Activated T-helper 17 cell treated with anti-CD3 and anti-CD28 coated beads, Interleukin-2, amount 50 U/mL, for 72 hours (primary cell): ENCODE results near the gene CDX2. TPM values are rescaled to one million over a fixed set of nuclear protein-coding genes. Genes with fewer than 3 reads are reported as not detected.
"Not testable (repeated sequence)": the region's sequence is repeated elsewhere in the genome, so short reads cannot be mapped to it uniquely, and the experiment has no call there.

Experiments used
- ATAC-seq: fragments of 150-1000 bp; cut with Tn5 transposase; replicated peaks from 2 replicates; pipeline ENCODE4 v1.10.0; 2021; ENCODE audit warnings: mild to moderate bottlenecking, moderate library complexity
- H3K27ac Mint-ChIP-seq: one replicate; pipeline ENCODE4 v1.8.0; 2022; ENCODE audit warnings: mixed read lengths
- H3K27me3 Mint-ChIP-seq: one replicate; pipeline ENCODE4 v1.8.0; 2022; ENCODE audit warnings: mixed read lengths
- H3K36me3 Mint-ChIP-seq: one replicate; pipeline ENCODE4 v1.8.0; 2022; ENCODE audit warnings: low read depth, mild to moderate bottlenecking, mixed read lengths
- H3K4me1 Mint-ChIP-seq: one replicate; pipeline ENCODE4 v1.8.0; 2022; ENCODE audit warnings: mixed read lengths
- H3K4me3 Mint-ChIP-seq: one replicate; pipeline ENCODE4 v1.8.0; 2022; ENCODE audit warnings: mild to moderate bottlenecking, mixed read lengths
- H3K9me3 Mint-ChIP-seq: one replicate; pipeline ENCODE4 v1.8.0; 2022; ENCODE audit warnings: mixed read lengths
- total RNA-seq, 2 donors: library from RNA; stranded (reverse); gene quantifications; one replicate each; pipeline ENCODE4 v1.2.3, GENCODE V29; 2022

Gene CDX2
- total RNA-seq, result not detected

GRCh38 chr13:27969082-27969865 is at the start of gene CDX2:
CDX2 (minus strand) TSS chr13:27969315; CDS start chr13:27969006, 309 bp downstream.
- no peaks in the 10 kb centered on the region for H3K9me3 Mint-ChIP-seq
- peaks cover 5% of the 10 kb centered on the region for H3K36me3 Mint-ChIP-seq
- peak within 1 kb of the TSS; percentile 44 for H3K4me3 Mint-ChIP-seq
- H3K4me1 Mint-ChIP-seq, result peaks cover 6% of the 10 kb centered on the region
- H3K27me3 Mint-ChIP-seq, result peaks cover 59% of the 10 kb centered on the region
- H3K27ac Mint-ChIP-seq, result no peak within 1 kb of the TSS
- ATAC-seq, result no peak

- no peak overlapping the region for H3K4me3 Mint-ChIP-seq
- H3K27me3 Mint-ChIP-seq, result peaks cover 19% of the 10 kb centered on the region
- no peak for ATAC-seq
- peaks cover 5% of the 10 kb centered on the region for H3K4me1 Mint-ChIP-seq
- no peak overlapping the region for H3K27ac Mint-ChIP-seq
- no peaks in the 10 kb centered on the region for H3K36me3 Mint-ChIP-seq
- no peaks in the 10 kb centered on the region for H3K9me3 Mint-ChIP-seq
Observed at GRCh38 chr13:28014301-28014700, 45.2 kb upstream of the CDX2 start.

GRCh38 chr13:28013482-28013881 is 44.4 kb upstream of the CDX2 start:
- H3K27ac Mint-ChIP-seq, result no peak overlapping the region
- no peak overlapping the region for H3K4me3 Mint-ChIP-seq
- no peak for ATAC-seq
- no peaks in the 10 kb centered on the region for H3K36me3 Mint-ChIP-seq
- H3K9me3 Mint-ChIP-seq, result no peaks in the 10 kb centered on the region
- peaks cover 5% of the 10 kb centered on the region for H3K4me1 Mint-ChIP-seq
- peaks cover 20% of the 10 kb centered on the region for H3K27me3 Mint-ChIP-seq

GRCh38 chr13:28012896-28013295 is 43.8 kb upstream of the CDX2 start:
- Mint-ChIP-seq H3K27me3 (peaks cover 16% of the 10 kb centered on the region), H3K9me3 (no peaks in the 10 kb centered on the region), H3K27ac (no peak overlapping the region), H3K4me1 (peaks cover 5% of the 10 kb centered on the region), H3K4me3 (no peak overlapping the region), H3K36me3 (no peaks in the 10 kb centered on the region)
- ATAC-seq, result peak; percentile 74

GRCh38 chr13:28012383-28012782 is 43.3 kb upstream of the CDX2 start:
- Mint-ChIP-seq H3K4me3 (no peak overlapping the region), H3K4me1 (peaks cover 5% of the 10 kb centered on the region), H3K27me3 (peaks cover 12% of the 10 kb centered on the region), H3K9me3 (no peaks in the 10 kb centered on the region), H3K27ac (no peak overlapping the region), H3K36me3 (no peaks in the 10 kb centered on the region)
- peak; percentile 49 for ATAC-seq

- no peaks in the 10 kb centered on the region for H3K36me3 Mint-ChIP-seq
- H3K27ac Mint-ChIP-seq, result no peak overlapping the region
- H3K9me3 Mint-ChIP-seq, result no peaks in the 10 kb centered on the region
- no peak overlapping the region for H3K4me3 Mint-ChIP-seq
- peaks cover 5% of the 10 kb centered on the region for H3K4me1 Mint-ChIP-seq
- ATAC-seq, result no peak
- peaks cover 12% of the 10 kb centered on the region for H3K27me3 Mint-ChIP-seq
Observed at GRCh38 chr13:28010046-28010445, 40.9 kb upstream of the CDX2 start.

GRCh38 chr13:28005016-28005415 is 35.9 kb upstream of the CDX2 start:
- H3K27me3 Mint-ChIP-seq, H3K27ac Mint-ChIP-seq, H3K4me1 Mint-ChIP-seq, H3K36me3 Mint-ChIP-seq, H3K4me3 Mint-ChIP-seq, H3K9me3 Mint-ChIP-seq, ATAC-seq: not testable (repeated sequence)

- no peak for ATAC-seq
- H3K27ac Mint-ChIP-seq, result no peak overlapping the region
- H3K4me3 Mint-ChIP-seq, result no peak overlapping the region
- no peaks in the 10 kb centered on the region for H3K9me3 Mint-ChIP-seq
- no peaks in the 10 kb centered on the region for H3K4me1 Mint-ChIP-seq
- H3K36me3 Mint-ChIP-seq, result no peaks in the 10 kb centered on the region
- H3K27me3 Mint-ChIP-seq, result no peaks in the 10 kb centered on the region
Observed at GRCh38 chr13:28002886-28003698, 34.0 kb upstream of the CDX2 start.

- Mint-ChIP-seq H3K27me3 (no peaks in the 10 kb centered on the region), H3K27ac (no peak overlapping the region), H3K4me1 (no peaks in the 10 kb centered on the region), H3K36me3 (no peaks in the 10 kb centered on the region), H3K9me3 (no peaks in the 10 kb centered on the region), H3K4me3 (no peak overlapping the region)
- no peak for ATAC-seq
Observed at GRCh38 chr13:28001837-28002473, 32.8 kb upstream of the CDX2 start.

GRCh38 chr13:28001049-28001448 is 31.9 kb upstream of the CDX2 start:
- Mint-ChIP-seq H3K27me3 (no peaks in the 10 kb centered on the region), H3K4me1 (no peaks in the 10 kb centered on the region), H3K9me3 (no peaks in the 10 kb centered on the region), H3K36me3 (no peaks in the 10 kb centered on the region), H3K4me3 (no peak overlapping the region), H3K27ac (no peak overlapping the region)
- no peak for ATAC-seq

GRCh38 chr13:28000567-28000966 is 31.5 kb upstream of the CDX2 start:
- Mint-ChIP-seq H3K4me3 (no peak overlapping the region), H3K27me3 (no peaks in the 10 kb centered on the region), H3K27ac (no peak overlapping the region), H3K36me3 (no peaks in the 10 kb centered on the region), H3K4me1 (no peaks in the 10 kb centered on the region), H3K9me3 (no peaks in the 10 kb centered on the region)
- ATAC-seq, result no peak

GRCh38 chr13:27997904-27998522 is 28.9 kb upstream of the CDX2 start:
- peak; percentile 63 for ATAC-seq
- Mint-ChIP-seq H3K9me3 (no peaks in the 10 kb centered on the region), H3K27me3 (no peaks in the 10 kb centered on the region), H3K4me3 (no peak overlapping the region), H3K36me3 (no peaks in the 10 kb centered on the region), H3K27ac (no peak overlapping the region), H3K4me1 (no peaks in the 10 kb centered on the region)

GRCh38 chr13:27991881-27992280 is 22.8 kb upstream of the CDX2 start:
- peaks cover 17% of the 10 kb centered on the region for H3K27me3 Mint-ChIP-seq
- no peak overlapping the region for H3K4me3 Mint-ChIP-seq
- no peaks in the 10 kb centered on the region for H3K9me3 Mint-ChIP-seq
- H3K27ac Mint-ChIP-seq, result no peak overlapping the region
- no peak for ATAC-seq
- H3K4me1 Mint-ChIP-seq, result no peaks in the 10 kb centered on the region
- H3K36me3 Mint-ChIP-seq, result no peaks in the 10 kb centered on the region

GRCh38 chr13:27988520-27988919 is 19.4 kb upstream of the CDX2 start, which contains the start of gene URAD:
URAD (minus strand) TSS chr13:27988693; CDS start chr13:27988637, 56 bp downstream.
- no peaks in the 10 kb centered on the region for H3K4me1 Mint-ChIP-seq
- H3K4me3 Mint-ChIP-seq, result no peak within 1 kb of the TSS
- no peak within 1 kb of the TSS for H3K27ac Mint-ChIP-seq
- H3K36me3 Mint-ChIP-seq, result no peaks in the 10 kb centered on the region
- H3K27me3 Mint-ChIP-seq, result peaks cover 31% of the 10 kb centered on the region
- ATAC-seq, result no peak
- no peaks in the 10 kb centered on the region for H3K9me3 Mint-ChIP-seq
